ENCODE measurements around the gene TTC17. TPM values are rescaled to one million over a fixed set of nuclear protein-coding genes. Genes with fewer than 3 reads are reported as not detected.

The TTC17 gene
- polyA plus RNA-seq, 1 donor (not counting 4 experiments of a cell fraction or from before 2014, with no cell fraction given), result 53.4 TPM

GRCh38 chr11:43366677-43367076, 8.0 kb downstream of the TTC17 start:
- FAIRE-seq, result no peak
- no peaks in the 10 kb centered on the region for H3K9me3 ChIP-seq (ENCODE audit: control insufficient read depth, low read depth, low read length)
- peaks cover 4% of the 10 kb centered on the region for H3K9me1 ChIP-seq (ENCODE audit: control insufficient read depth, extremely low read depth, insufficient read depth, low read length)
- TF ChIP-seq EZH2 (IDR thresholded peaks at IDR 0.05; ENCODE audit: low read length), result no peak
- no peak for TF ChIP-seq CTCF (optimal IDR thresholded peaks at IDR 0.05 in 1 of 3, IDR thresholded peaks at IDR 0.05 in 1 of 3, conservative IDR thresholded peaks at IDR 0.05 in 1 of 3; ENCODE audit: extremely low read depth in 1 of 3, insufficient read depth in 2 of 3, low read length in 3 of 3)
- H3K27me3 ChIP-seq (ENCODE audit: control insufficient read depth, extremely low read depth, insufficient read depth, low read length), result no peaks in the 10 kb centered on the region
- no peak overlapping the region for H3K4me3 ChIP-seq (ENCODE audit: control insufficient read depth in 2 of 3, extremely low read depth in 1 of 3, insufficient read depth in 2 of 3, low read depth in 1 of 3, low read length in 3 of 3)
- H3K27ac ChIP-seq (ENCODE audit: control insufficient read depth, insufficient read depth, low read length), result no peak overlapping the region
- H4K20me1 ChIP-seq (ENCODE audit: control insufficient read depth, extremely low read depth, insufficient read depth, low read length), result no peaks in the 10 kb centered on the region
- no peak overlapping the region for H2AFZ ChIP-seq (ENCODE audit: control insufficient read depth, low read length)
- H3K79me2 ChIP-seq (ENCODE audit: control insufficient read depth, insufficient read depth, low read length), result peaks cover 93% of the 10 kb centered on the region
- dilution Hi-C loops (cut with MboI; ENCODE audit: extremely low pct_ligation_motif_present, low sequenced_read_pairs), result no loop called here
- no peak overlapping the region for H3K4me2 ChIP-seq (ENCODE audit: control insufficient read depth, extremely low read depth, insufficient read depth, low read depth, low read length)
- H3K4me1 ChIP-seq (ENCODE audit: control insufficient read depth, extremely low read depth, insufficient read depth, low read length), result no peaks in the 10 kb centered on the region
- H3K36me3 ChIP-seq (ENCODE audit: control insufficient read depth in 2 of 2, extremely low read depth in 1 of 2, insufficient read depth in 2 of 2, low read length in 2 of 2), result peaks cover 3 to 5% of the 10 kb centered on the region in 2 experiments
- DNase-seq (ENCODE audit: low read depth, low spot score), result no peak
- H3K9ac ChIP-seq (ENCODE audit: control insufficient read depth, extremely low read depth, insufficient read depth, low read length), result no peak overlapping the region

GRCh38 chr11:43367382-43368178, 8.9 kb downstream of the TTC17 start:
- no peak overlapping the region for H3K4me2 ChIP-seq (ENCODE audit: control insufficient read depth, extremely low read depth, insufficient read depth, low read depth, low read length)
- no peak for FAIRE-seq
- dilution Hi-C loops (cut with MboI; ENCODE audit: extremely low pct_ligation_motif_present, low sequenced_read_pairs), result no loop called here

More at GRCh38 chr11:43367382-43368178, 8.9 kb downstream of the TTC17 start:
- DNase-seq (ENCODE audit: low read depth, low spot score), result no peak
- H3K4me3 ChIP-seq (ENCODE audit: control insufficient read depth in 2 of 3, extremely low read depth in 1 of 3, insufficient read depth in 2 of 3, low read depth in 1 of 3, low read length in 3 of 3), result no peak overlapping the region
- H3K9me3 ChIP-seq (ENCODE audit: control insufficient read depth, low read depth, low read length), result no peaks in the 10 kb centered on the region
- H3K79me2 ChIP-seq (ENCODE audit: control insufficient read depth, insufficient read depth, low read length), result peaks cover 89% of the 10 kb centered on the region
- no peaks in the 10 kb centered on the region for H4K20me1 ChIP-seq (ENCODE audit: control insufficient read depth, extremely low read depth, insufficient read depth, low read length)
- peaks cover 4% of the 10 kb centered on the region for H3K9me1 ChIP-seq (ENCODE audit: control insufficient read depth, extremely low read depth, insufficient read depth, low read length)
- H3K27ac ChIP-seq (ENCODE audit: control insufficient read depth, insufficient read depth, low read length), result no peak overlapping the region
- no peaks in the 10 kb centered on the region for H3K4me1 ChIP-seq (ENCODE audit: control insufficient read depth, extremely low read depth, insufficient read depth, low read length)
- no peaks in the 10 kb centered on the region for H3K27me3 ChIP-seq (ENCODE audit: control insufficient read depth, extremely low read depth, insufficient read depth, low read length)
- TF ChIP-seq CTCF (optimal IDR thresholded peaks at IDR 0.05 in 1 of 3, IDR thresholded peaks at IDR 0.05 in 1 of 3, conservative IDR thresholded peaks at IDR 0.05 in 1 of 3; ENCODE audit: extremely low read depth in 1 of 3, insufficient read depth in 2 of 3, low read length in 3 of 3), result no peak
- TF ChIP-seq EZH2 (IDR thresholded peaks at IDR 0.05; ENCODE audit: low read length), result no peak
- no peak overlapping the region for H2AFZ ChIP-seq (ENCODE audit: control insufficient read depth, low read length)
- H3K36me3 ChIP-seq (ENCODE audit: control insufficient read depth in 2 of 2, extremely low read depth in 1 of 2, insufficient read depth in 2 of 2, low read length in 2 of 2), result peaks cover 3 to 5% of the 10 kb centered on the region in 2 experiments
- no peak overlapping the region for H3K9ac ChIP-seq (ENCODE audit: control insufficient read depth, extremely low read depth, insufficient read depth, low read length)
